Loucy (cell line): Measurements from ENCODE around the gene SYNGR1.

Experiments used
- CTCF ChIP-seq: fragments of 200-600 bp; sonication (generic); conservative IDR thresholded peaks from 2 replicates; pipeline ENCODE4 v1.5.1; 2014; ENCODE audit warnings: mild to moderate bottlenecking, antibody characterized with exemption, low read length
- EZH2phosphoT487 ChIP-seq: fragments of 200-600 bp; IDR thresholded peaks from 2 replicates; pipeline ENCODE4 v1.6.1; 2018; ENCODE audit warnings: antibody characterized with exemption, mild to moderate bottlenecking, moderate library complexity, borderline replicate concordance

GRCh38 chr22:39422101-39422500 is 72.3 kb downstream of the SYNGR1 start:
- TF ChIP-seq CTCF, result no peak
- TF ChIP-seq EZH2phosphoT487, result no peak
